HEK293T (cell line): ENCODE data around the gene HNMT.
"Not testable (repeated sequence)": the region's sequence is repeated elsewhere in the genome, so short reads cannot be mapped to it uniquely, and the experiment has no call there.

Experiments
- CTCF ChIA-PET: fragments of 350-600 bp; formaldehyde crosslinking; extraction: SDS; loops from one replicate; lab custom pipeline; 2021; ENCODE audit warnings: antibody characterized with exemption, inconsistent platforms; lab: Yijun Ruan, JAX
- POLR2A ChIA-PET: fragments of 350-600 bp; formaldehyde crosslinking; extraction: SDS; loops from one replicate; lab custom pipeline; 2020; ENCODE audit warnings: antibody characterized with exemption, inconsistent platforms; lab: Yijun Ruan, JAX
- DNase-seq: peaks from one replicate; pipeline ENCODE4 v3.0.0; 2012; ENCODE audit warnings: mixed read lengths; ENCODE audit errors: extremely low spot score
- ARNT ChIP-seq: fragments of 450-650 bp; IDR thresholded peaks from 2 replicates; pipeline ENCODE4 v1.6.1; 2017; ENCODE audit warnings: mild to moderate bottlenecking
- BHLHE40 ChIP-seq: fragments of 450-650 bp; IDR thresholded peaks from 2 replicates; pipeline ENCODE4 v1.6.1; 2016; ENCODE audit warnings: mild to moderate bottlenecking, moderate library complexity, borderline replicate concordance
- CTBP1 ChIP-seq: fragments of 450-650 bp; IDR thresholded peaks from 2 replicates; pipeline ENCODE4 v1.6.1; 2016; ENCODE audit warnings: borderline replicate concordance
- ELF4 ChIP-seq: fragments of 450-650 bp; IDR thresholded peaks from 2 replicates; pipeline ENCODE4 v1.6.1; 2017; ENCODE audit warnings: antibody characterized with exemption
- FOXA1 ChIP-seq: fragments of 450-650 bp; IDR thresholded peaks from 2 replicates; pipeline ENCODE4 v1.6.1; 2016; ENCODE audit warnings: mild to moderate bottlenecking
- FOXK2 ChIP-seq: fragments of 450-650 bp; IDR thresholded peaks from 2 replicates; pipeline ENCODE4 v1.6.1; 2016; ENCODE audit warnings: mild to moderate bottlenecking
- FOXM1 ChIP-seq: fragments of 450-650 bp; IDR thresholded peaks from 2 replicates; pipeline ENCODE4 v1.6.1; 2017; ENCODE audit warnings: mild to moderate bottlenecking, borderline replicate concordance
- HDGF ChIP-seq: fragments of 450-650 bp; IDR thresholded peaks from 2 replicates; pipeline ENCODE4 v1.6.1; 2017; ENCODE audit warnings: antibody characterized with exemption, borderline replicate concordance
- L3MBTL2 ChIP-seq: fragments of 450-650 bp; conservative IDR thresholded peaks from 2 replicates; pipeline ENCODE4 v1.6.1; 2016; ENCODE audit warnings: mild to moderate bottlenecking
- LEF1 ChIP-seq: fragments of 450-650 bp; IDR thresholded peaks from 2 replicates; pipeline ENCODE4 v1.6.1; 2017; ENCODE audit warnings: mild to moderate bottlenecking, borderline replicate concordance
- NFRKB ChIP-seq: fragments of 450-650 bp; IDR thresholded peaks from 2 replicates; pipeline ENCODE4 v1.6.1; 2016; ENCODE audit warnings: mild to moderate bottlenecking, moderate library complexity
- SP1 ChIP-seq: fragments of 450-650 bp; IDR thresholded peaks from 2 replicates; pipeline ENCODE4 v1.6.1; 2017
- SUZ12 ChIP-seq: fragments of 450-650 bp; IDR thresholded peaks from 2 replicates; pipeline ENCODE4 v1.6.1; 2016; ENCODE audit warnings: mild to moderate bottlenecking
- TARDBP ChIP-seq: fragments of 450-650 bp; IDR thresholded peaks from 2 replicates; pipeline ENCODE4 v1.6.1; 2016
- ZNF384 ChIP-seq: fragments of 450-650 bp; IDR thresholded peaks from 2 replicates; pipeline ENCODE4 v1.6.1; 2016
- TF ChIP-seq, protein P1 (sequence below): fragments of 450-650 bp; IDR thresholded peaks from 2 replicates; pipeline ENCODE4 v1.6.1; 2016

Gene HNMT

GRCh38 chr2:138035608-138036217 is 71.4 kb downstream of the HNMT start:
- ChIA-PET POLR2A (interaction anchor here (0.8 kb wide), 1 partner anchor 36 kb away, joined by 3 read pairs; no protein-coding TSS in a partner anchor), CTCF (interaction anchor here (0.7 kb wide), 1 partner anchor 740 kb away, joined by 3 read pairs; no protein-coding TSS in a partner anchor)
- DNase-seq, result no peak
- TF ChIP-seq, protein P1, sequence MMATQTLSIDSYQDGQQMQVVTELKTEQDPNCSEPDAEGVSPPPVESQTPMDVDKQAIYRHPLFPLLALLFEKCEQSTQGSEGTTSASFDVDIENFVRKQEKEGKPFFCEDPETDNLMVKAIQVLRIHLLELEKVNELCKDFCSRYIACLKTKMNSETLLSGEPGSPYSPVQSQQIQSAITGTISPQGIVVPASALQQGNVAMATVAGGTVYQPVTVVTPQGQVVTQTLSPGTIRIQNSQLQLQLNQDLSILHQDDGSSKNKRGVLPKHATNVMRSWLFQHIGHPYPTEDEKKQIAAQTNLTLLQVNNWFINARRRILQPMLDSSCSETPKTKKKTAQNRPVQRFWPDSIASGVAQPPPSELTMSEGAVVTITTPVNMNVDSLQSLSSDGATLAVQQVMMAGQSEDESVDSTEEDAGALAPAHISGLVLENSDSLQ, result no peak
- no peak for TF ChIP-seq HDGF
- no peak for TF ChIP-seq L3MBTL2
- TF ChIP-seq ELF4, result no peak
- TF ChIP-seq ZNF384, result no peak
- TF ChIP-seq FOXM1, result no peak
- TF ChIP-seq TARDBP, result no peak
- no peak for TF ChIP-seq LEF1
- no peak for TF ChIP-seq SP1
- TF ChIP-seq SUZ12, result no peak
- no peak for TF ChIP-seq NFRKB
- TF ChIP-seq BHLHE40, result no peak
- no peak for TF ChIP-seq CTBP1
- no peak for TF ChIP-seq ARNT
- no peak for TF ChIP-seq FOXK2

DNA sequence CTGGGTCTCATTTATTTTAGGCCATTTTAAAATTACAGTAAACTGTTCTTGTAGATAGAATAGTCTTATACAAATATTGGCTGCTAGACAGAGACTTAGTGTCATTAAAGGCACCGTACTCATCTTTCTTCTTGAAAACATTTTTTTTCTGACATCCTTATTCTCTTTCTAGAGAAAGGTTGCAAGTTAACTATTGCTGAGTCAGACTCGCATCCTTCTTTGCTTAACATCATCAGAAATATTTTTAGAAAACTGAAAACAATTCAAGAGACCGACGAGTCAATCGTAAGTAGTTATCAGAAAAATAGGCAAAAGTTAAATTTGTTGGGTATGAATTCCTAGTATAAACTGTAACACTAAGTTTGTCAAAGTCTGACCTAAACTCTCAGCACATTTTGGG is 72.2 kb downstream of the HNMT start:
- ChIA-PET POLR2A (no interaction called here), CTCF (no interaction called here)
- no peak for TF ChIP-seq ZNF384
- TF ChIP-seq NFRKB, result no peak
- no peak for TF ChIP-seq TARDBP
- no peak for TF ChIP-seq BHLHE40
- TF ChIP-seq ARNT, result no peak
- TF ChIP-seq CTBP1, result no peak
- no peak for TF ChIP-seq SUZ12
- TF ChIP-seq, protein P1, result no peak
- no peak for TF ChIP-seq SP1
- no peak for TF ChIP-seq FOXK2
- TF ChIP-seq FOXM1, result no peak
- no peak for TF ChIP-seq HDGF
- no peak for TF ChIP-seq L3MBTL2
- TF ChIP-seq FOXA1, result no peak
- TF ChIP-seq LEF1, result no peak
- no peak for TF ChIP-seq ELF4
- DNase-seq, result no peak

GRCh38 chr2:138037090-138037489 is 72.8 kb downstream of the HNMT start:
- POLR2A ChIA-PET, result no interaction called here
- CTCF ChIA-PET, result no interaction called here
- TF ChIP-seq TARDBP (no peak), HDGF (no peak), FOXA1 (no peak), ZNF384 (no peak), L3MBTL2 (no peak), SUZ12 (no peak), SP1 (no peak), FOXM1 (no peak), ELF4 (no peak), LEF1 (no peak), ARNT (no peak), FOXK2 (no peak), NFRKB (no peak), CTBP1 (no peak), BHLHE40 (no peak)
- TF ChIP-seq, protein P1, result no peak
- no peak for DNase-seq

- no peak for DNase-seq
- POLR2A ChIA-PET, result no interaction called here
- TF ChIP-seq ELF4 (no peak), ZNF384 (no peak), SP1 (no peak), L3MBTL2 (no peak), LEF1 (no peak), NFRKB (no peak)
- CTCF ChIA-PET, result no interaction called here
Observed at GRCh38 chr2:138040616-138041015, 76.3 kb downstream of the HNMT start.

- TF ChIP-seq SUZ12, result no peak
- TF ChIP-seq FOXM1, result no peak
- TF ChIP-seq TARDBP, result no peak
- no peak for TF ChIP-seq FOXA1
- TF ChIP-seq, protein P1, result no peak
- TF ChIP-seq LEF1, result no peak
- no peak for TF ChIP-seq FOXK2
- TF ChIP-seq CTBP1, result no peak
- TF ChIP-seq BHLHE40, result no peak
- TF ChIP-seq SP1, result no peak
- no peak for TF ChIP-seq NFRKB
- no peak for TF ChIP-seq ARNT
- TF ChIP-seq L3MBTL2, result no peak
- no peak for TF ChIP-seq HDGF
- TF ChIP-seq ELF4, result no peak
- TF ChIP-seq ZNF384, result no peak
- POLR2A ChIA-PET, result no interaction called here
- CTCF ChIA-PET, result no interaction called here
- no peak for DNase-seq
Observed at GRCh38 chr2:138042311-138042710, 78.0 kb downstream of the HNMT start.

- CTCF ChIA-PET, DNase-seq, POLR2A ChIA-PET: not testable (repeated sequence)
Observed at GRCh38 chr2:138043588-138043987, 79.3 kb downstream of the HNMT start.
